ENCODE results near the gene MCF2L. TPM values are rescaled to one million over a fixed set of nuclear protein-coding genes. Genes with fewer than 3 reads are reported as not detected.
"Not testable (repeated sequence)": the region's sequence is repeated elsewhere in the genome, so short reads cannot be mapped to it uniquely, and the experiment has no call there.

The MCF2L gene
- total RNA-seq, 8 experiments from 2014 or later: 1.2 to 33.9 (median 24.7) TPM

GRCh38 chr13:112933649-112934048 lies 35.4 kb upstream of the MCF2L start:
- WGBS, 10 experiments: 50 to 100% (median 80%) methylated on average over 1 to 7 of the region's 7 CpGs; no CpG with 5 or more reads in 3 of the 10 experiments
- no peak overlapping the region for H3K27ac ChIP-seq
- no peak overlapping the region for H3K4me3 ChIP-seq
- H3K4me1 ChIP-seq (replicated peaks in 1 of 2): peaks cover 0 to 8% of the 10 kb centered on the region in 2 donors
- ATAC-seq (replicated peaks in 6 of 8): no peak
- in situ Hi-C loops (cut with MboI; ENCODE audit: low pct_unique_long_range_greater_than_20kb in 2 of 9, low sequenced_read_pairs in 9 of 9, unreplicated experiment in 9 of 9): loop anchor here in 3 of 9 experiments (25.0 kb wide), 2 partner anchors 104 to 254 kb away; no protein-coding TSS in a partner anchor

GRCh38 chr13:112934078-112934477 lies 34.9 kb upstream of the MCF2L start:
- ATAC-seq (replicated peaks in 6 of 8): peak in 5 of 8 experiments; percentile 62 to 85 (median 79)
- Histone ChIP-seq H3K27ac (no peak overlapping the region), H3K4me3 (no peak overlapping the region), H3K4me1 (replicated peaks in 1 of 2) (peaks cover 0 to 4% of the 10 kb centered on the region in 2 donors)
- in situ Hi-C loops (cut with MboI; ENCODE audit: low pct_unique_long_range_greater_than_20kb in 2 of 9, low sequenced_read_pairs in 9 of 9, unreplicated experiment in 9 of 9): loop anchor here in 3 of 9 experiments (25.0 kb wide), 2 partner anchors 103 to 253 kb away; no protein-coding TSS in a partner anchor
- WGBS, 10 experiments: 0 to 89% (median 58%) methylated on average over 1 to 3 of the region's 6 CpGs; no CpG with 5 or more reads in 5 of the 10 experiments

- in situ Hi-C loops (cut with MboI; ENCODE audit: low pct_unique_long_range_greater_than_20kb in 2 of 9, low sequenced_read_pairs in 9 of 9, unreplicated experiment in 9 of 9): loop anchor here in 3 of 9 experiments (25.0 kb wide), 2 partner anchors 99 to 249 kb away; no protein-coding TSS in a partner anchor
- WGBS, 10 experiments: 0 to 75% (median 57%) methylated on average over 1 to 3 of the region's 7 CpGs; no CpG with 5 or more reads in 4 of the 10 experiments
These were observed 30.3 kb upstream of the MCF2L start for GRCh38 chr13:112938680-112939079.

GRCh38 chr13:112940236-112940635 lies 28.8 kb upstream of the MCF2L start:
- WGBS, 10 experiments: 10 to 100% (median 63%) methylated on average over 1 to 12 of the region's 14 CpGs; no CpG with 5 or more reads in 1 of the 10 experiments
- Histone ChIP-seq H3K4me3 (no peak overlapping the region), H3K4me1 (replicated peaks in 1 of 2) (no peaks in the 10 kb centered on the region), H3K27ac (no peak overlapping the region)
- in situ Hi-C loops (cut with MboI; ENCODE audit: low pct_unique_long_range_greater_than_20kb in 2 of 9, low sequenced_read_pairs in 9 of 9, unreplicated experiment in 9 of 9): loop anchor here in 3 of 9 experiments (25.0 kb wide), 2 partner anchors 97 to 247 kb away; no protein-coding TSS in a partner anchor
- no peak for ATAC-seq (replicated peaks in 6 of 8)

More at GRCh38 chr13:112938680-112939079, 30.3 kb upstream of the MCF2L start:
- Histone ChIP-seq H3K27ac (no peak overlapping the region), H3K4me3 (no peak overlapping the region), H3K4me1 (replicated peaks in 1 of 2) (no peaks in the 10 kb centered on the region)
- peak in 1 of 8 experiments; percentile 5 for ATAC-seq (replicated peaks in 6 of 8)

GRCh38 chr13:112941349-112941748 lies 27.7 kb upstream of the MCF2L start:
- 73 to 100% (median 87%) methylated on average over 4 to 7 of the region's 7 CpGs; no CpG with 5 or more reads in 4 of the 10 experiments for WGBS, 10 experiments
- no peak for ATAC-seq (replicated peaks in 6 of 8)
- in situ Hi-C loops (cut with MboI; ENCODE audit: low pct_unique_long_range_greater_than_20kb in 2 of 9, low sequenced_read_pairs in 9 of 9, unreplicated experiment in 9 of 9): loop anchor here in 3 of 9 experiments (25.0 kb wide), 2 partner anchors 96 to 246 kb away; no protein-coding TSS in a partner anchor
- Histone ChIP-seq H3K4me1 (replicated peaks in 1 of 2) (no peaks in the 10 kb centered on the region), H3K27ac (no peak overlapping the region), H3K4me3 (no peak overlapping the region)

GRCh38 chr13:112941765-112942164 lies 27.2 kb upstream of the MCF2L start:
- not testable (repeated sequence) for H3K4me1 ChIP-seq (replicated peaks in 1 of 2); H3K4me3 ChIP-seq; ATAC-seq (replicated peaks in 6 of 8); H3K27ac ChIP-seq
- in situ Hi-C loops (cut with MboI; ENCODE audit: low pct_unique_long_range_greater_than_20kb in 2 of 9, low sequenced_read_pairs in 9 of 9, unreplicated experiment in 9 of 9): loop anchor here in 3 of 9 experiments (25.0 kb wide), 2 partner anchors 96 to 246 kb away; no protein-coding TSS in a partner anchor
- WGBS, 10 experiments: 0 to 90% (median 48%) methylated on average over 1 to 3 of the region's 11 CpGs; no CpG with 5 or more reads in 5 of the 10 experiments

GRCh38 chr13:112942689-112943308 lies 26.2 kb upstream of the MCF2L start:
- 0 to 10% (median 0%) methylated on average over 1 to 6 of the region's 18 CpGs; no CpG with 5 or more reads in 2 of the 10 experiments for WGBS, 10 experiments
- peak; percentile 81 to 91 (median 85) for ATAC-seq (replicated peaks in 6 of 8)
- in situ Hi-C loops (cut with MboI; ENCODE audit: low pct_unique_long_range_greater_than_20kb in 2 of 9, low sequenced_read_pairs in 9 of 9, unreplicated experiment in 9 of 9): loop anchor here in 3 of 9 experiments (25.0 kb wide), 2 partner anchors 95 to 245 kb away; no protein-coding TSS in a partner anchor
- Histone ChIP-seq H3K4me1 (replicated peaks in 1 of 2) (no peaks in the 10 kb centered on the region), H3K27ac (no peak overlapping the region), H3K4me3 (peak overlapping the region; percentile 32 to 55 (median 48))

- peak overlapping the region; percentile 32 to 55 (median 48) for H3K4me3 ChIP-seq
- H3K4me1 ChIP-seq (replicated peaks in 1 of 2): no peaks in the 10 kb centered on the region
- peak; percentile 73 to 83 (median 80) for ATAC-seq (replicated peaks in 6 of 8)
- no peak overlapping the region for H3K27ac ChIP-seq
- in situ Hi-C loops (cut with MboI; ENCODE audit: low pct_unique_long_range_greater_than_20kb in 2 of 9, low sequenced_read_pairs in 9 of 9, unreplicated experiment in 9 of 9): loop anchor here in 3 of 9 experiments (25.0 kb wide), 2 partner anchors 94 to 244 kb away; no protein-coding TSS in a partner anchor
- 0 to 1% methylated on average over 8 to 11 of the region's 81 CpGs; no CpG with 5 or more reads in 8 of the 10 experiments for WGBS, 10 experiments
These were observed 25.5 kb upstream of the MCF2L start for GRCh38 chr13:112943309-112944125.

- ATAC-seq (replicated peaks in 6 of 8): no peak
- H3K4me1 ChIP-seq (replicated peaks in 1 of 2): peaks cover 14% of the 10 kb centered on the region in 2 donors
- 13 to 100% (median 69%) methylated on average over 1 to 3 of the region's 4 CpGs; no CpG with 5 or more reads in 2 of the 10 experiments for WGBS, 10 experiments
- in situ Hi-C loops (cut with MboI; ENCODE audit: low pct_unique_long_range_greater_than_20kb in 2 of 9, low sequenced_read_pairs in 9 of 9, unreplicated experiment in 9 of 9): loop anchor here in 3 of 9 experiments (25.0 kb wide), 2 partner anchors 90 to 240 kb away; no protein-coding TSS in a partner anchor
- H3K27ac ChIP-seq: no peak overlapping the region
- no peak overlapping the region for H3K4me3 ChIP-seq
These were observed 21.2 kb upstream of the MCF2L start for GRCh38 chr13:112947796-112948195.

- in situ Hi-C loops (cut with MboI; ENCODE audit: low pct_unique_long_range_greater_than_20kb in 2 of 9, low sequenced_read_pairs in 9 of 9, unreplicated experiment in 9 of 9): no loop called here
- WGBS, 10 experiments: 0 to 87% (median 60%) methylated on average over 1 to 8 of the region's 9 CpGs; no CpG with 5 or more reads in 1 of the 10 experiments
- H3K4me3 ChIP-seq: no peak overlapping the region
- H3K4me1 ChIP-seq (replicated peaks in 1 of 2): peaks cover 30 to 34% of the 10 kb centered on the region in 2 donors
- peak in 3 of 8 experiments; percentile 31 to 67 (median 64) for ATAC-seq (replicated peaks in 6 of 8)
- no peak overlapping the region for H3K27ac ChIP-seq
These were observed 17.2 kb upstream of the MCF2L start for GRCh38 chr13:112951674-112952371.

- peaks cover 41 to 42% of the 10 kb centered on the region in 2 donors for H3K4me1 ChIP-seq (replicated peaks in 1 of 2)
- in situ Hi-C loops (cut with MboI; ENCODE audit: low pct_unique_long_range_greater_than_20kb in 2 of 9, low sequenced_read_pairs in 9 of 9, unreplicated experiment in 9 of 9): no loop called here
- ATAC-seq (replicated peaks in 6 of 8): peak in 2 of 8 experiments; percentile 8 to 66
- no peak overlapping the region for H3K27ac ChIP-seq
- 0 to 82% (median 47%) methylated on average over 1 to 13 of the region's 17 CpGs; no CpG with 5 or more reads in 4 of the 10 experiments for WGBS, 10 experiments
- H3K4me3 ChIP-seq: no peak overlapping the region
These were observed 16.1 kb upstream of the MCF2L start for GRCh38 chr13:112952759-112953551.

Data from motor neuron (in vitro differentiated cells).